NCI-H748 treated with DMSO at 0.1 percent for 48 hours (cell line): ENCODE measurements around the gene RPS4Y2.

Experiments used
- DNase-seq: peaks from one replicate; lab custom pipeline; 2025; lab: John Stamatoyannopoulos, UW

Gene RPS4Y2

DNA sequence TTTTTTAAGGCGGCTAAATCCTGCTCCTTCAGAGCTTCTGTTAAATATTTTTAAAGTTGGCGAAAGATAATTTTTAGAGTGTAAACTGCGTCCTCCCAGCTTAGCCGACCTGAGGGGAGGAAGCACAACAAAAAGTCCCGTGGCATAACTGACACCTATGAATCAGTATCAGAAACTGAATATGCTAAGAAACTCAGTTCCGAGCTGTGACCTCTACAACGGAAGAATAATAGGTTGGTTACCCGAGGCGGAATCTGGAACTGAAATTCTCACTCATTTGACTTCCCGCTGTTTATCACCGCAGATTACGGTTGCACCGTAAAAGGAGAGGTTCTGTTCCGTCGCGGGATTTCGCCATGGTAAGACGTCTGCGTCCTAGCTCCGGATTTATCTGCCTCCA is at the start of gene RPS4Y2:
Gene RPS4Y2 (plus strand): TSS at position 301 of the 400 bp plus-strand sequence. CDS start 56 bp downstream, at position 357.
- no peak for DNase-seq

DNA sequence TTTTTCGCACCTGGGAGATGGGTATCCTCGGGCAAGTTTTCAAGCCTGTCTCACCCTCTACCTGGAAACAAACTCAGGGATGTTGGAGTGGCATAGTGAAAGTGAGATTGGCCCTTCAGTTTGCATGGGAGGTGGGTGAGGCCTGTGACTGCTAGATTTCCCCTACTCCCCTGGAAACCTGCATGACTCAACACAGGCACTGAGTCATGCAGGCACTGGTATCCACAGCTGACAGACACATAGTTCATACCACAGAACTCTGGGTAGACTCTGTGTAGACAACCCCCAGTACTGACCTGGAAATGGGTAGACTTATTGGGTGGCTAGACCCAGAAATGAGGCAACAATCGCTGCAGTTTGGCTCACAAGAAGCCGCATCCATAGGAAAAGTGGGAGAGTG is 41.5 kb upstream of the RPS4Y2 start:
- no peak for DNase-seq

DNA sequence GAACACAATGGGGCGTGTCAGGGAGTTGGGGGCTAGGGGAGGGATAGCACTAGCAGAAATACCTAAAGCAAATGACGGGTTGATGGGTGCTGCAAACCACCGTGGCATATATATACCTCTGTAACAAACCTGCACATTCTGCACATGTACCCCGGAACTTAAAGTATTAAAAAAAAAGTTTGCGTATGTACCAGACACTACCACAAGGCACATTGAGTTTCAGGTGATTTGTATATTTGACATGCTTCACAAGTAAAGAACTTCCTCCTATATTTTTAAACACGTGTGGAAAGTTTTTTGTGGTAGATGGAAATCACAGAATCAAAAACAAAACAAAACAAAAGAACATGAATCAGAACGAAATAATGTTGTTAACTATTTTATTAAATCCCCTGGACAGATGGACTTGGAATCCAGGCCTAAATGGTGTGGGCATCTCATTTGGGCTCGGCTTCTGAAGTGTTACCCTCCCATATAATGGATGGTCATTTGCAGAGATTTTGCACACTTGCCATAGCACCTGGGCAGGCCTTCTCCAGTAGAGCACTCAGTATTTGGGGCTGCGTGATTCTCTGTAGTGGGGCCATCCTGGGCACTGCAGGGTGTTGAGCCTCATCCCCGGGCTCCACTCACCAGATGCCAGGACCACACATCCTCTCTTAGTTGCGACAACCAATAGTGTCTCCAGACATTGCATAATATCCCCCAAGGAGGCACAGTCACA is 29.6 kb upstream of the RPS4Y2 start:
- DNase-seq = no peak

DNA sequence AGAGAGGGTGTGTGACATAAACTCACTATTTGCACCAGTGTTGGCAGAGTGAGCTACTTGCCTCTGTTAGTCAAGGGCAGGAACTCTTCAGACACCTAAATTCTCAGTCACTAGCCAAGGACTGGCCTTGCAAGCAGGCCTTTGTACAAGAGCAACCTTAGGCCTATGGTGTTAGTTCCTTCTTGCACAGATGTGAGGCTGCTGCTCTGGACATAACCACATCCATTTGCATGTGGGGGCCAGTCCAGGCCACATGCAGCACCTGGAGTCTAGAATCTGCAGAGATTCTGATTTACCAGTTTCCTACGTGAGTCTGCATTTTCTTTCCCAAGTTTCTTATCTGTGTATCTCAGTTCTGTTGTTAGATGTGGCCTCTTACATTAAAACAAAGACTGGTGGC is 20.7 kb upstream of the RPS4Y2 start:
- DNase-seq = no peak

DNA sequence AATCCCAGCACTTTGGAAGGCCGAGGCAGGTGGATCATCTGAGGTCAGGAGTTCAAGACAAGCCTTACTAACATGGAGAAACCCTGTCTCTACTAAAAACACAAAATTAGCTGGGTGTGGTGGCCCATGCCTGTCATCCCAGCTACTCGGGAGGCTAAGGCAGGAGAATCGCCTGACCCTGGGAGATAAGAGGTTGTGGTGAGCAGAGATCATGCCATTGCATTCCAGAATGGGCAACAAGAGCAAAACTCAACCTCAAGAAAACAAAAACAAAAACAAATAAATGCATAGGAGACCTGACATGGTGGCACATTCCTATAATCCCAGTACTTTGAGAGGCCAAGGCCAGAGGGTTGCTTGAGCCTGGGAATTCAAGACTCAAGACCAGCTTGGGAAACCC is 16.1 kb upstream of the RPS4Y2 start:
- DNase-seq = no peak

DNA sequence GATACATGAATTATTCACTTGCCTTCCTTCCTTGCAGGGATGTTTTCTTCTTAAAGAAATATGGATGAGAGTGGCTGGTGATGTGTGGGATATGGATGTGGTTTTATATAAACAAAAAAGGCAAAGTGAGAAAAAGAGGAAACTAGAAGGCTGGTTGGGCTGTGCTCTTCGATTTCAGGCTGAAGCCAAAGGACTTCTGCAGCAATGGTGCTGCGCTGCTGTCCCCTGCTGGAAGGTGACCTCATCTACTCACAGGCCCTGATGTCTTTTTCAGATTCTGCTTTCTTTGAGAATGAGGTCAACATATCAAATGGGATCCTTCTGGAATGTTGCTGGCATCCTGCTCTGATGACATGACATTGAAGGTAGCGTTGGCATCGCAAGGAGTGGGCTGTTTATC is 15.3 kb upstream of the RPS4Y2 start:
- no peak for DNase-seq

DNA sequence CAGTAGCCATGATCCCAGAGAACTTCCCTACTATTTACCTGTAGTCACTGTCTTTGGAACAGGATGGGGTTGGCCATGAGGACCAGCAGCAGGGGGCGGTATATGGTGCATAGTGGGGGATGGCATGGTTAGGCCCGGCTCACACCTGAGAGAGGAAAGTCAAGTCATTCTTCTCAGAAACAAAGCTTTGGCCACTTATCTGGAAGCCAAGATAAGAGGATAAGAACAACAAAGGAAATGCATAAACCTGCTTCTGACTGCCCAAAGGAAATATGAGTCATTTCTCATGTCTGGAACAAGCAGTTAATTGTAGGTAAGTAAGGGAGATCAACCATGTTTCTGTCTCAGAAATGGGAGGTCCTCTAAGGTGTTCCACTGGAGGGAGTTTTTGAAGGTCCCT is 10.8 kb upstream of the RPS4Y2 start:
- DNase-seq = no peak

DNA sequence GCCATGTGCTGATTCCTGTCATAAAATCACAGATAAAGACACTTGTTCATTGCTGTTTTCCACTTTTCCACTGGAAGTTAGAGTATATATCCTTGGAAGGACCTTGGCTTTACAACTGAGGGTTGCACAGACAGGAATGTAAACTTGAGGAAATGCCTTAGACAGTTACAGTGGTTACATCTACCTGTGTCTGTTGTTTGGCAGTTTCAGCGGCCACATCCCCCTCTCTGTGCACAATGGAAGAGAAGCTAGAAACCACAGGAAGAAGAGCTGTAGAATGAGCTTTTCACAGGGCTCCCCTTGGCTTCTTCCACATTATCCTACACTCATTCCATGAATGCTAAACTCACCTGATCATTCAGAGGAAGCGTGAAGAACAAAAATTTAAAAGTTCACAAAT is 9.0 kb upstream of the RPS4Y2 start:
- no peak for DNase-seq

DNA sequence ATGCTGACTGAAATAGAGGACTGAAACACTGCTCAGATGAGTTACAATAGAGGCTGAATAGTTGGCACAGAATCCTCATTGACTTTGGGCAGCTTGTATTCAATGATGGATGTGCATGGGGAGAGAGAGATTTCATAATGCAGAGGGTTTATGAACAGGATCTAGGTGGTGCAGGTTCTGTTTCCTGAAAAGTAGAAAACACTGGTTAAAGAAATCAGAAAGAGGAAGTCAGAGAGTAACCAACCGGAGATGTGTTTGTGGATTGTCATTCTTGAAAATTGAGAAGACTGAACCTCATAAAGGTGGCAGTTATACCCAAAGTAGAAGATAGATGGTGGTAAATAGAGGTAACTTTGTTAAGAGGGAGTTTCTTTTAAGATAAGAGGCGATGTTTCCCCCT is 8.0 kb downstream of the RPS4Y2 start:
- no peak for DNase-seq

DNA sequence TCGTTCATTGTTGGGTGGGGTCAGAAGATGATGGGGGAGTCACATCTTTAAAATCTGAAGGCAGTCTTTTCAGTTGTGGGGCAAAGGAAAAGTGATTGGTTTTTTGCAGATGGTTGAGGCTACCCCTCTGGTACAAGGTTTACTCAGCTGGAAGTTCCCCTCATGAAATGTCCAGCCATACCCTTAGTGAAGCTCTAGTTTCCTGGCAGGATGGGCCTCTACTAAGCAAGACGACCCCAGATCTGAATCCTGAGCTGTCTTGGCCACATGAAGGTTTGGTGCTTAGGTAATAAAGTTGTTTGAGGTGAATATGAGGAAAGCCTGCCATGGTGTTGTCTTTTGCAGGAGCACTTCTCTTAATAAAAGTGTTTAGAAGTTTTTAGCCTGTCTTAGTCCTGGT is 9.2 kb downstream of the RPS4Y2 start:
- DNase-seq = no peak

DNA sequence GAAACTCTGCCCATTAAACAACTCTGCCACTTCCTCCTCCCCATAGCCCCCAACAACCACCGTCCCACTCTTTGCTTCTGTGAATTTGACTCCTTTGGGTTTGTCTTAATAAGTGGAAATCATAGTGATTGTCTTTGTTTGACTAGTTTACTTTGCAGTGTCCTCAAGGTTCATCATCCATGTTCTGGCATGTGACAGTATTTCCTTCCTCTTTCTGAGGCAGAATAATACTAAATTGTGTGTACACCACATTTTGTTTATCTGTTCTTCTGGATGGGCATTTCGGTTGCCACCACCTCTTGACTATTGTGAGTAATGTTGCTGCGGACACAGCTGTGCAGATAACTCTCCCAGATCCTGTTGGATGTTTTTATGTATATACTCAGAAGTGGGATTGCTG is 14.8 kb downstream of the RPS4Y2 start:
- DNase-seq = no peak

DNA sequence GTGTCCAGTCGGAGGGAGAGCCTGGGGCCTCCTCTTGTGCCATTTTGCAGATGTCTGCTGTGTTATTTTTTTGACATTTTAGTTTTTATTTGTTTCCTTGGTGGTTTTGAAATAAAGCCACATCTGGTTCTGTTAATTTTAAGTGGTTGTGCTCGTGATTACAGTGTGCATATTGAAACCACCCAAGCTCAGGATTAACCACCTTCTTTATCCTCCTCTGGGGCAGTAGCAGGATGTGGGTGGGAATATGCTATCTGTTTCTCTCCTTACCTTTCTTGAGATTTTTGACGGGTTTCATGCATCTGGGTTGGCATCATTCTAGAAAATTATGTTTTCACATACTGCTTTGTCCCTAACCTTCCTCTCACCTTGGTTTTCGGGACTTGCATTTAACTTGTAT is 20.2 kb downstream of the RPS4Y2 start:
- no peak for DNase-seq

DNA sequence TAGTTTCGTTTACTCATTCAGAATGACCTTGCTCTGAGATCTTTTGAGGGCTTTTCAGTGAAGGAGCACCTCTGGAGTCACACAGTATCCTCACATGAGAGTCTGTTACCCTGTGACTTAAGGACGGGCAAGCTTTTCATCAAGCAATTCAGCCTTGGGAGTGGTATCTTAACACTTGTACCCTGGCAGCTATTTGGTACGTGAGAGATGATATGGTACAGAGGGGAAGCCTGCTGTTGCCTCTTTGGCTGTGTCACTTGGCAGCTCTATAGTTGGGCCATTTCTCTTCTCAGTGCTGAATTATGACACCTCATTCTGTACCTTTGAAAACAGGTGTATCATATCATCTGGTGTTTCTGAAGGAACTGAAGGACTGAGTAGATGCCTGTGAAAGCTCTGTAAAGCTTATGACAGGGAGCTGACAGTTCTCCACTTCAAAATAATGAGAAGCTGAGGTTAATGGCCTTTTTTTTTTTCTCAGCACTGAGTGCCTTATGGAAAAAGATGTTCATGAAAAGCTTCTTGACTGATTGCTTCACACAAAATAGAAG is 24.3 kb downstream of the RPS4Y2 start:
- no peak for DNase-seq

DNA sequence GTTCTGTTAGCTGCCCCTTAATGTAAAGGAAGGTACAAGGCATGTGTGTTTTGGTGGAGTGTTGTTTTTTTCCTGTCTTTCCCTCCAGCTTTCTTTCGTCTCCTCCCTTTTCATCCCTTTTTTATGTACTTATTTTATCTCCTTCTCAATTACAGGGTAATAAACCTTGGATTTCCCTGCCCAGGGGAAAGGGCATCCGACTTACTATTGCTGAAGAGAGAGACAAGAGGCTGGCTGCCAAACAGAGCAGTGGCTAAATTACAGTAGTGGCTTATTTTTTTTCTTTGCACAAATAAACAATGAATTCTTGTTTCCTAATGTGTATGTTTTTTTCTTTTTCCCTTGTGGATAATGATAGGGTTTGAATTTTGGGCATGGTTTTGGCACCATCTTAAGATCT is 24.9 kb downstream of the RPS4Y2 start:
- no peak for DNase-seq

DNA sequence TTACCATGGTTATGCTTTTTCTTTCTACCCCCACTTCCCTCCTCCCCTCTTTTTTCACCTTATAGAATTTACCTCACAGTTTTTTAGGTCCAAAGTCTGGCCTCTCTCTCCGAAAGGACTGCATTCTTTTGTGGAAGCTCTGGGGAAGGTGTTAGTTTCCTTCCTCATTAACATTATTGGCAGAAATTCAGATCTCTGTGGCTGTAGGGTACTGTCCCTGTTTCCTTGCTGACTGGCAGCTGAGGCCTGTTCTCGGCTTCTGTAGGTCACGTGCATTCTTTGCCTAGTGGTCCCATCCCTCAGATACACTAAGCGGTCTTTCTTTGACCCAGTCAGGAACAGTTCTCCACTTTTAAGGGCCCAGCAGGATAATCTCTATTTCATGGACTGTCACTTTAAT is 25.5 kb downstream of the RPS4Y2 start:
- DNase-seq = no peak

DNA sequence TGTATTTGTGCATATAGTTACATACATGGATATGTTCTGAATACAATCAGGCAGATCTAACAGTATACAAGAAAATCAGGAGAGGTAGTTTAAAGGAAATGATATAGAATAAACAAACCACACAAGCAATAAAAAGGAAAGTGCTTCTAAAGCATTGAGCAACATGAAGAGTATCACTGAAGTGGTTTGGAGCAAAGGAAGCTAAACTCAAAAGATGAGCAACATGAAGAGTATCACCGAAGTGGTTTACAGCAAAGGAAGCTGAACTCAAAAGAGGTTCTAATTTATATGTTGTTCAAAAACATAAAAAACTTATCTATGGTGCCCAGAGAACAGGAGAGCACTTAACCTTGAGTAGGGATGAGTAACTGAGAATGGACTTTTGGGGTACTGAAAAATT is 29.1 kb downstream of the RPS4Y2 start:
- no peak for DNase-seq

DNA sequence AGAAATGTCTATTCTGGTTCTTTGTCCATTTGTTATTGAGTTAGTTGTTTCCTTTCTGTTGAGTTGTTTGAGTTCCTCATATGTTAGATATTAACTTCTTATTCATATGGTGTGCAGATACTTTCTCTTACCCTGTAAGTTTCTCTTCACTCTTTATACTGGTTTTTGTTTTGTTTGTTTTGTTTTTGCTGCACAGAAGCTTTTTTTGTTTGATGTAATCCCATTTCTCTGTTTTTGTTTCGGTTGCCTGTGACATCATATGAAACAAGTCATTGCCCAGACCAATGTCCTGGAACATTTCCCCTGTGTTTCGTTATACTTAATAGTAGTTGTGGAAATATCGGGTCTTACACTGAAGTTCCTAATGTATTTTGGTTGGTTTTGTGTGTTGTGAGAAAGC is 31.2 kb downstream of the RPS4Y2 start:
- DNase-seq = no peak

DNA sequence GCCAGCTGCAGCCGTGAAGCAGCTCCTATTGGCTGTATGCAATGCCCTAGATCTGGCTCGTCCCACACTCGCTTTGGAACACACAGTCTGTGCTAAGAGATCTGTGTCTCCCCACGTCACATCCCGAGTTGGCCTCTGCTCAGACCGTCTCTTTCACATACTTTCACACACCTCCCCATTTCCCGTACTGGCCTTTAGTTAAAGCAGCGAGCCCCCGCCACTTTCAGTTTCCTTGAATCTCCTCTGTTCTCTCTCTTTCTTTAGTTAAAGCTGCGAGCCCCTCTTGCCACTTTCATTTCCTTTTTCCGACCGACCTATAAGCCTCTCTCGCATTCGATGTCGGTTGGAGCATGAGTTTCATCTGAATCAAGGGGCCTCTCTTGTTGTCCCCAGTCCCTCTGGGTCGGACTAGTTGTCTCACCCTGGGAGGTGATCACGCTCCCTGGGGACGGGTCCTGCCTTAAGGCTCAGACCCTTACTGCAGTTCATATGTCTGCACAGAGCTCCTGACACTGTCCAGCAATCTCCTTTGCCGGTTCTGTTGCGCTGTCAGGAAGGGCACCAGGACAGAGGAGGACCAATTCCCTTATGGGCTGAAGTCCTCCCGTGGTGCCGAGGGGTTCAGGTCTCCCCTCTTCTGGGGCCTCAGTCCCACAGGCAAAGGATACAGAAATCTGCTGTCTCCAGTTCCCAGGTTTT is 42.6 kb downstream of the RPS4Y2 start:
- DNase-seq = no peak

DNA sequence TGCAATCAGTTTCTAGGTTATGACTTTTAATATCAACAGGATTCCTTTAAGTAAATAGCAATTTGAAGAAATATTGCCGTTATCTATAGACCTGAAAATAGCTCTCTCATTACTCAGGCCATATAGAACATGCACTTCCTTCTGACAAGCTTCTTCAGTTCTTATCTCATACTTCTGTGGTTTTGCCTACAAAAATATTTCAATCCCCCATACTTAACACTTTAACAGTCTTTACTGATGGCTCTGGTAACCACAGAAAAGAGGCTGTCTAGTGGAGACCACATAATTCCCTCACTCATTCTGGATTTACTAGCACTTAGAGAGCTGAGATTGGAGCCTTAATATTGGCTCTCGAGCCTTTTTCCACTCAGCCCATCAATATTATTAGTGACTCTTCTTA is 46.8 kb downstream of the RPS4Y2 start:
- DNase-seq = no peak

DNA sequence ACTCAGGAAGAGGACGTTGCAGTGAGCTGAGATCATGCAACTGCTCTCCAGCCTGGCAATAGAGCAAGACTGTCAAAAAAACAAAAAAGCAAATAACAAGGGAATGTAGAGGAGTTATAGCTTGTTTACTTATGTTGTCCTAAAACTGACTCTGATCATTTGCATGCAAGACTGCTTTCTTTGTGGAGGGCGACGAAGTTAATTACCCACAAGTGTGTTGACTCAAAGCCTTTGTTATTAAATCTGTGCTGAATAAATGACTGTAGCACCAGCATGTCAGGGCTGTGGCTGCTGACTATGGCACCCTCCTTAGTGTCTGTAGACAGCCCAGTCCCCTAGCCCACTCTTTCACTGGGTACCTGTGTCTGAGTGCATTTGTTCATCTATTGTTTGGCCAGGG is 50.3 kb downstream of the RPS4Y2 start:
- DNase-seq = no peak

DNA sequence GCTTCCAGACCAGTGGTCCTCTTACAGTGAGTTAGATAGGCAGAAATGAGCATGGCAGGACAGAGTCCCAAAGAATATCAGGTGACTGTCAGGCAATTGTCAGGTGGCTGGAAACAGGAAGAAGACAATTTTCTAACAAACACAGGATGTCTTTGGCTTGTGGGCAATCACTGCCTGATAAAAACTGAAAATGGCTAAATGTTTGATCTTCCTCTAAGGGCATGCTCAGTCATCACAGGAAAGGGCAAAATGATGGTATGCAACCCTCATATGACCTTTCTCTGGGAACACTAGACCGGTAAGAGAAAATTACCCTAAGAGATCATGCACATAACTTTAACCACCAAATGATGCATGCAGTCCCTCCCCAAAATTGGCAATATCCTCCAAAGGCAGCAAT is 57.6 kb downstream of the RPS4Y2 start:
- no peak for DNase-seq

DNA sequence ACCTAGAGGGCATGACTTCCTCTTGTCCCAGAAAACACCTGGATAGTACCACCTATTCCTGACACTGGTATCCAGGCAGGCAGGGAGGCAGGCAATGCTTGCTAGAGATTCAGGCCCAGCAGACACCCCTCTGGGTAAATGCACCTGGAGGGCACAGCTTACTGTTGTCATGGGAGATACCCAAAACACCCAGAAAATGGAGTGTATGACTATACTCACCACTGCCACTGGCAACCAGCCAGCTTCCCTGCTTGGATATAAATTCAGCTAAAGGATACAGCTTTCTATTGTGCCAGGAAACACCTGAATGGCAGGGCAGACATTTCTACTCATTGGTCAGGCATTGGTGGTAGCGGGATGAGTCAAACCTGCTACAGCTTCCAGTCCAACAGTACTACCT is 58.9 kb downstream of the RPS4Y2 start:
- DNase-seq = no peak

DNA sequence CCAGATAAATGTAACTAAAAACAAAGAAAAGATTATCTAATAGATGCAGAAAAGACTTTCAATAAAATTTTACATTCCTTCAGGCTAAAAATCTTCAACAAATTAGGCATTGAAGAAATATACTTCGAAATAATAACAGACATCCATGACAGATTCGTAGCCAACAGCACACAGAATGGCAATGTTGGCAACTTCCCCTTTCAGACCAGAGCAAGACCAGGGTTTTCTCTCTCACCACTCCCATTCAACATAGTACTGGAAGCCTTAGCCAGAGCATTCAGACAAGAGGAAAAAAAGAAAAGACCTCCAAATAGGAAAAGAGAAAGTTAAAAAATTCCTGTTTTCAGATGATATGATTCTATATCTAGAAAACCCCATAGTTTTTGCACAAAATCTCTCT is 61.2 kb downstream of the RPS4Y2 start:
- no peak for DNase-seq
